Caco-2 (cell line): ENCODE results near the gene LRIG1. TPM values are rescaled to one million over a fixed set of nuclear protein-coding genes. Genes with fewer than 3 reads are reported as not detected.

ENCODE experiments used
- BruUV-seq: library from RNA; stranded (reverse); fragments of 400-500 nt; replicated peaks from 2 replicates; lab custom pipeline; 2021; lab: Mats Ljungman, UMichigan
- CTCF ChIA-PET: fragments of 300-600 bp; sonication (Branson Sonifier 250); formaldehyde crosslinking; loops from one replicate; lab custom pipeline; 2022; ENCODE audit warnings: antibody characterized with exemption; lab: Charles Lee
- POLR2A ChIA-PET: fragments of 300-600 bp; sonication (Branson Sonifier 250); formaldehyde crosslinking; loops from one replicate; lab custom pipeline; 2022; ENCODE audit warnings: antibody characterized with exemption; lab: Charles Lee
- DNase-seq, 2 experiments: peaks; one replicate each; pipeline versions ENCODE4 v3.0.0 to v3.0.0-alpha.2; 2020 to 2022
- H3K27me3 ChIP-seq: replicated peaks from 2 replicates; pipeline ENCODE4 v1.6.0; 2011; ENCODE audit warnings: low read length; ENCODE audit not compliant: control insufficient read depth, insufficient read depth
- H3K36me3 ChIP-seq: 2 replicates; pipeline ENCODE4 v1.5.1; 2011; ENCODE audit warnings: low read length; ENCODE audit not compliant: control insufficient read depth, insufficient read depth
- H3K4me1 ChIP-seq: fragments of 250-450 bp; sonication (Bioruptor Pico); 2 replicates; pipeline ENCODE4 v1.5.1; 2020; ENCODE audit warnings: mild to moderate bottlenecking
- H3K4me3 ChIP-seq: 2 replicates; pipeline ENCODE4 v1.5.1; 2011; ENCODE audit warnings: low read depth, mild to moderate bottlenecking, control low read depth, low read length
- H3K9me3 ChIP-seq: fragments of 250-450 bp; sonication (Bioruptor Pico); 2 replicates; pipeline ENCODE4 v1.5.1; 2020; ENCODE audit warnings: mild to moderate bottlenecking, moderate library complexity
- H3K27ac Mint-ChIP-seq: one replicate; pipeline ENCODE4 v1.8.0; 2022; ENCODE audit warnings: mixed read lengths; ENCODE audit not compliant: unreplicated experiment
- H3K27me3 Mint-ChIP-seq: one replicate; pipeline ENCODE4 v1.8.0; 2022; ENCODE audit warnings: mixed read lengths; ENCODE audit not compliant: insufficient read depth, unreplicated experiment
- H3K36me3 Mint-ChIP-seq: one replicate; pipeline ENCODE4 v1.8.0; 2022; ENCODE audit warnings: mild to moderate bottlenecking, mixed read lengths; ENCODE audit not compliant: insufficient read depth, unreplicated experiment
- H3K4me1 Mint-ChIP-seq: one replicate; pipeline ENCODE4 v1.8.0; 2022; ENCODE audit warnings: low read depth, mixed read lengths; ENCODE audit not compliant: unreplicated experiment
- H3K4me3 Mint-ChIP-seq: one replicate; pipeline ENCODE4 v1.8.0; 2022; ENCODE audit warnings: mild to moderate bottlenecking, moderate library complexity, mixed read lengths; ENCODE audit not compliant: unreplicated experiment
- H3K9me3 Mint-ChIP-seq: one replicate; pipeline ENCODE4 v1.8.0; 2022; ENCODE audit warnings: mixed read lengths; ENCODE audit not compliant: unreplicated experiment
- CTCF ChIP-seq, 2 experiments: fragments of 200-600 bp in 1 of 2; IDR thresholded peaks; 1 replicate in 1 of 2; 2 replicates in 1 of 2; pipeline versions ENCODE4 v1.5.1 to v1.8.0; 2011 to 2022; ENCODE audit warnings: antibody characterized with exemption in 1 of 2, control low read depth in 1 of 2, inconsistent platforms in 1 of 2, low read depth in 1 of 2, low read length in 1 of 2, mild to moderate bottlenecking in 1 of 2, moderate library complexity in 1 of 2; ENCODE audit not compliant: insufficient read depth in 1 of 2, severe bottlenecking in 1 of 2, unreplicated experiment in 1 of 2
- intact Hi-C: fragments of 100-400 bp; cut with micrococcal nuclease; formaldehyde crosslinking; loops from one replicate; pipeline ENCODE4 v1.10.0; 2022; ENCODE audit not compliant: unreplicated experiment
- total RNA-seq: library from RNA; stranded (reverse); gene quantifications from 2 replicates; pipeline ENCODE4 v1.2.3, GENCODE V29; 2022

Gene LRIG1
- total RNA-seq, 1 experiment from 2014 or later: 43.4 TPM

- no peak overlapping the region for H3K27ac Mint-ChIP-seq
- no peaks in the 10 kb centered on the region for H3K9me3 Mint-ChIP-seq
- peaks cover 56% of the 10 kb centered on the region for H3K4me1 ChIP-seq
- H3K9me3 ChIP-seq: no peaks in the 10 kb centered on the region
- peaks cover 4% of the 10 kb centered on the region for H3K36me3 Mint-ChIP-seq
- peak overlapping the region; percentile 35 for H3K4me3 Mint-ChIP-seq
- no peak for TF ChIP-seq CTCF (IDR thresholded peaks at IDR 0.05; ENCODE audit: insufficient read depth in 1 of 2, low read depth in 1 of 2, low read length in 1 of 2, severe bottlenecking in 1 of 2, unreplicated experiment in 1 of 2)
- BruUV-seq: no TSS peak
- CTCF ChIA-PET: interaction anchor here (0.6 kb wide), 1 partner anchor 38 kb away, joined by 3 read pairs; no protein-coding TSS in a partner anchor
- intact Hi-C loops: no loop called here
- no peaks in the 10 kb centered on the region; the same call in 1 of the 2 replicates for H3K36me3 ChIP-seq
- DNase-seq: no peak
- peaks cover 41% of the 10 kb centered on the region for H3K4me1 Mint-ChIP-seq
- H3K27me3 ChIP-seq: no peaks in the 10 kb centered on the region
- no peaks in the 10 kb centered on the region for H3K27me3 Mint-ChIP-seq
- no peak overlapping the region for H3K4me3 ChIP-seq
- POLR2A ChIA-PET: no interaction called here
Measured at GRCh38 chr3:66497288-66497984, 3.4 kb downstream of the LRIG1 start.

GRCh38 chr3:66496746-66497145 is 4.1 kb downstream of the LRIG1 start:
- ChIA-PET POLR2A (no interaction called here), CTCF (no interaction called here)
- Mint-ChIP-seq H3K4me1 (peaks cover 48% of the 10 kb centered on the region), H3K9me3 (no peaks in the 10 kb centered on the region), H3K27me3 (no peaks in the 10 kb centered on the region), H3K27ac (no peak overlapping the region), H3K4me3 (peak overlapping the region; percentile 8), H3K36me3 (peaks cover 7% of the 10 kb centered on the region)
- intact Hi-C loops: no loop called here
- no peaks in the 10 kb centered on the region; the same call in 1 of the 2 replicates for H3K36me3 ChIP-seq
- H3K9me3 ChIP-seq: no peaks in the 10 kb centered on the region
- BruUV-seq: no TSS peak
- no peaks in the 10 kb centered on the region for H3K27me3 ChIP-seq
- TF ChIP-seq CTCF (IDR thresholded peaks at IDR 0.05; ENCODE audit: insufficient read depth in 1 of 2, low read depth in 1 of 2, low read length in 1 of 2, severe bottlenecking in 1 of 2, unreplicated experiment in 1 of 2): no peak
- peaks cover 63% of the 10 kb centered on the region for H3K4me1 ChIP-seq
- no peak for DNase-seq
- no peak overlapping the region for H3K4me3 ChIP-seq

GRCh38 chr3:66496301-66496700 is 4.5 kb downstream of the LRIG1 start:
- no TSS peak for BruUV-seq
- H3K9me3 Mint-ChIP-seq: no peaks in the 10 kb centered on the region
- POLR2A ChIA-PET: interaction anchor here (0.6 kb wide), 1 partner anchor 29 kb away, joined by 3 read pairs; no protein-coding TSS in a partner anchor
- Histone ChIP-seq H3K27me3 (no peaks in the 10 kb centered on the region), H3K9me3 (no peaks in the 10 kb centered on the region), H3K4me3 (no peak overlapping the region), H3K4me1 (peaks cover 68% of the 10 kb centered on the region), H3K36me3 (no peaks in the 10 kb centered on the region; the same call in 1 of the 2 replicates)
- peak overlapping the region; percentile 8 for H3K4me3 Mint-ChIP-seq
- no peaks in the 10 kb centered on the region for H3K27me3 Mint-ChIP-seq
- H3K36me3 Mint-ChIP-seq: peaks cover 7% of the 10 kb centered on the region
- CTCF ChIA-PET: no interaction called here
- TF ChIP-seq CTCF (IDR thresholded peaks at IDR 0.05; ENCODE audit: insufficient read depth in 1 of 2, low read depth in 1 of 2, low read length in 1 of 2, severe bottlenecking in 1 of 2, unreplicated experiment in 1 of 2): no peak
- intact Hi-C loops: no loop called here
- H3K27ac Mint-ChIP-seq: no peak overlapping the region
- no peak for DNase-seq
- peaks cover 48% of the 10 kb centered on the region for H3K4me1 Mint-ChIP-seq
